NCI-H1694 (cell line): Measurements from ENCODE around the gene IMPG2.

Experiments used
- DNase-seq: peaks from one replicate; lab custom pipeline; 2025; lab: John Stamatoyannopoulos, UW

Gene IMPG2

DNA sequence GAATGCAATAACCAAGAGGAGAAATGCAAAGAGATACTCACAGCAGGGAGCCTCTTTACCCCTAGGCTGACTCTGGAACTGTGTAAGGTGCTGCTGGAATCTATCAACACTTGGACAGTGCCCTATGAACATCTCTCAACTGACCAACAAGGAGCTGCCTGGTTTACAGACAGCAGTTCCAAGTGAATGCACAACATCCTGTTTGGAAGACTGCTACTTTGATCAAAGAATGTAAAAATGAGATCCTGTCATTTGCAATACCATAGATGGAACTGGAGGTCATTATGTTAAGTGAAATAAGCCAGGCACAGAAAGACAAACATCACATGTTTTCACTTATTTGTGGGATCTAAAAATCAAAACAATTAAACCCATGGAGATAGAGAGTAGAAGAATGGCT is 136.3 kb downstream of the IMPG2 start:
- no peak for DNase-seq

DNA sequence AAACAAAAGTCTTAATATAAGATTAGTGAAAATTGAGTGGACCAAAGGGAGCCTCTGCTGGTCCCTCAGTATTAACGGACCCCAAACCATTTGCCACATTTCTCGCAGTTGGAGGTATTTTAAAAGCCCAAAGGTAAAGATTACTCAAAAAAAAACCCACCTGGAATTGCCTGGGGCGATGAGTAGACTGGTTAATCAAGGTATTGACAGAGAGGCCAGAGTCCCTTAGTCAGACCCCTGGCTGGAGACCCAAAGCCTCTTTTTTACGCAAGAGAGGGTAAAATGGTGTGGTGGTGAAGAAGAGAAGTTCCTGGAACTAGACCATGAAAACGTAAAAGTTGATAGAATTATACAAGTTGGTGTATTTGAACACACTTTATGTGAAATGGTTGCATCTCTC is 137.2 kb downstream of the IMPG2 start:
- DNase-seq: no peak

DNA sequence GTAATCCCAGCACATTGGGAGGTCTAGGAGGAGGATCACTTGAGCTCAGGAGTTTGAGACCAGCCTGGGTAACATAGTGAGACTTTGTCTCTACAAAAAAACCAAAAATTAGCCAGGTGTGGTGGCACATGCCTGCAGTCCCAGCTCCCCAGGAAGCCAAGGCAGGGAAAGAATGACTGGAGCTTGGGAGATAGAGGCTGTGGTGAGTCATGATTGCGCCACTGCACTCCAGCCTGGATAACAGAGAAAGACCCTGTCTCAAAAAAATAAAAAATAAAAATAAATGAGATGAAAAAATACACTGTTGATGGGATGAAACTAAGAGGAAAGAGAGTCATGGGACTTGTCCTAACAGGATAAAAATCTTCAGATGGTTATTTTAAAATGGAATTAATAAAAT is 137.6 kb downstream of the IMPG2 start:
- DNase-seq: no peak

DNA sequence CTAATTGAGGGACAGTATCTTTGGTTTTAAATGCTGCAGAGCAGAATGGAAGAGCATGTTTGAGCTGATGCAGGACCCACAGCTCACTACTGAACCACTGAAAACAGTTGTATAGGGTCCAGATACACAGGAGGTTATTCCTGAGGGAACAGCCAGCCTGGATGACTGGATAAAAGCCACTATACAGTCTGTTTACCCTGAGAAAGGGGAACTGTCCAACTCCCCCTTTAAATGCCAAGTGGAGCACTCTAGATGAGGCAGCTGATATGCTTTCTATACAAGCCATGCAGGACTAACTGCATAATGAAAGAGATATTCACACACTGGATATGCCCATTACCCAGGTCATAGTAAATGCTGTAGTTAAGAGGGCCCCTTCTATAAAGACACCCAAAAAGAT is 138.6 kb downstream of the IMPG2 start:
- no peak for DNase-seq

DNA sequence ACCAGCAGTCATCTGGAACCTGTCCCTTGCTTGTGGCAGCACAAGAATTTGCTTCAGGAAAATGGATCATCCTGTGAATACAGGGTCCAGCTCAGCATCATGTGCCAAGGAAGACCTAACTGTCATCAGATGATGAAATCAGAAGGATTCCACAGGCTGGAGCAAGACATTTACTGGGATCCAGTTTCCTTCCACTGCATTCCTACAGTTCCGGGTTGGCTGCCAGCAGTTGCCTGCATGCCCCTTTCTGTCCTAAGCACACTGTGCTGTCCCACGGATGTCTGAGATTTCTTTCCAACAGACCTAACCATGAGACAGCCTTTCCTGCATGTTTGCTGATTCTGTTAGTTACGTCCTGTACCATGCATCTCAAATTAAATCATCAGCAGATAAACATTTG is 140.7 kb downstream of the IMPG2 start:
- DNase-seq: no peak

DNA sequence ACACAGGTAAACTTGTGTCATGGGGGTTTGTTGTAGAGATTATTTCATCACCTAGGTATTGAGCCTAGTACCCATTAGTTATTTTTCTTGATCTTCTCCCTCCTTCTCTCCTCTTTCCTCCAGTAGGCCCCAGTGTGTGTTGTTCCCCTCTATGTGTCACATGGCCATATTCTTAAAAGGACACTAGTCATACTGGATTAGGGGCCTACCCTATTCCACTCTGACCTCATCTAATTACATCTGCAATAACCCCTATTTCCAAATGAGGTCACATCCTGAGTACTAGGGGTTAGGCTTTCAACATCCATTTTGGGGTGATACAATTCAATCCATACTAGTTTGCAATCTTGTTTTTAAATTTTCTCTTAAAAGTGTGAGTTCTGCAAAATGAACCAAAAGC is 142.8 kb downstream of the IMPG2 start:
- no peak for DNase-seq
